HG02588 (cell line): ENCODE data around the gene ADAMTS12.

Source experiments
- ATAC-seq: cut with Tn5 transposase; IDR thresholded peaks from one replicate; pipeline ENCODE4 v1.9.1; 2021; ENCODE audit warnings: mild to moderate bottlenecking, moderate library complexity; ENCODE audit not compliant: unreplicated experiment

The ADAMTS12 gene

GRCh38 chr5:33807771-33808170 lies 84.0 kb downstream of the ADAMTS12 start:
- no peak for ATAC-seq

DNA sequence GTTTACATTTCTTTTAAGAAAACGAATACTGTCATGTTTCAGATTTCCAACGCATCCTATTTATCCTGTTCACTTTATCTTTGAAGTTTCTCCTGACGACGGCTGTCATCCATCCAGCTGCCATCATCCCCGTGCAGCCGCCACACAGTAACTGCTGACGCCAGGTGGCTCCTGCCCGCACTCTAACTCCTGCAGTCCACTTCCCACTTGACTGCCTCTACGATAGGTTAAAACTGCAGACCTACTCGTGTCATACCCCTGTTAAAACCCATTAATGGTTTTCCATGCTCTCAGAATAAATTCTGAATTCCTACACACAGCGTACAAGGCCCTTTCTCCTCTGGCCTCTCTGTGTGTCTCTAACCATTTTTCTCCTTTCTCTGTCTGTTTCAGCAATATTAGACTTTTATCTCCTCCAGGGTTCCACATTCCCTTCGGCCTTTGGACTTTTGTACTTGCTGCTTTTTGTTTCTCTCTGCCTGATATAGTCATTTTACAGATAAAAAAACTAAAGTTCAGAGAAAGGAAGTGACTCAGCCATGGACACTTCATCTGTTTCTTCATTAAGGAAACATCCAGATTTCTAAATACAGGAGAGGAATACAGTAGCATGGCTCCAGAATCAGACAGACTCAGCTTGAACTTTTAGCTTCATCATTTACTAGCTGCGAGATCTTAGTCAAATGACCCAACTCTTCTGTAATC lies 84.9 kb downstream of the ADAMTS12 start:
- ATAC-seq = no peak

DNA sequence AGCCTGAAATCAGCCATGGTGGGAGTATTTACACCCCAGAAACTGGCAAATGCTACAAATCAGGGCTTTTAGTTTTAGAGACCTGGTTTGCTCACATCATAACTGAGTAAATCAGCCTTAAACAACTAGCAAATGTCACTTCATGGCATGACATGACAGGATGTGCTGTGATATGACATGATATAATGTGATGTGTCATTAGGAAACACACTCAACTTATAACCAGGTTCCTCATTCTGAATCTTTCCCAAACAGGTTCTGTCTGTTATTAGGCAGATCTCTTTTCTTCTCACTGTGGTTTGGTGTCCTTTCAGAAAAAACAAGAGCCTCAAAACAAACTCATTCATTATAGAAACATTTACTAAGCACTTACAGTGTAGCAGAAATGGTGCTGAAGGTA lies 90.5 kb downstream of the ADAMTS12 start:
- ATAC-seq = no peak

GRCh38 chr5:33800241-33800950 lies 91.4 kb downstream of the ADAMTS12 start:
- no peak for ATAC-seq

GRCh38 chr5:33795496-33795895 lies 96.3 kb downstream of the ADAMTS12 start:
- no peak for ATAC-seq

- ATAC-seq = no peak
These were observed 97.1 kb downstream of the ADAMTS12 start for GRCh38 chr5:33794550-33795181.

- no peak for ATAC-seq
These were observed 97.8 kb downstream of the ADAMTS12 start for GRCh38 chr5:33793836-33794549.

DNA sequence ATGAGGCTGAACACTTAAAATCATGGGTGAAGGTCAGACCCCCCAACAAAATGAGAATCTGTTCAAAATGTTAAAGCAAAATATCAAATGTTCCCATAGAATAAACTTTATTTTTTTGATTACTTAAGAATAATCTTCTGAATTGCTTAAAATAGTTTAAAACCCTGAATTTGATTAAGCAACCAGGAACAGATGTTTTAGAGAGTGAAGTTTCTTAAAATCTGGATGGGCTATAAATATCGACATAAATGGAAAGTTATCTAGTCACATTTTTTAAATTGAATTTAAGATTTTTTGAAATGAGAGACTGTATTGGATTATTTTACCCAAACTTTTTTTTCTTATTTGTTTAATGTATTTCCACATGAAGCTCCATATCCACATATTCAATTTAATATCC lies 98.5 kb downstream of the ADAMTS12 start:
- ATAC-seq = no peak

GRCh38 chr5:33792559-33792958 lies 99.2 kb downstream of the ADAMTS12 start:
- no peak for ATAC-seq

- ATAC-seq = no peak
These were observed 102.2 kb downstream of the ADAMTS12 start for GRCh38 chr5:33789567-33789957.

DNA sequence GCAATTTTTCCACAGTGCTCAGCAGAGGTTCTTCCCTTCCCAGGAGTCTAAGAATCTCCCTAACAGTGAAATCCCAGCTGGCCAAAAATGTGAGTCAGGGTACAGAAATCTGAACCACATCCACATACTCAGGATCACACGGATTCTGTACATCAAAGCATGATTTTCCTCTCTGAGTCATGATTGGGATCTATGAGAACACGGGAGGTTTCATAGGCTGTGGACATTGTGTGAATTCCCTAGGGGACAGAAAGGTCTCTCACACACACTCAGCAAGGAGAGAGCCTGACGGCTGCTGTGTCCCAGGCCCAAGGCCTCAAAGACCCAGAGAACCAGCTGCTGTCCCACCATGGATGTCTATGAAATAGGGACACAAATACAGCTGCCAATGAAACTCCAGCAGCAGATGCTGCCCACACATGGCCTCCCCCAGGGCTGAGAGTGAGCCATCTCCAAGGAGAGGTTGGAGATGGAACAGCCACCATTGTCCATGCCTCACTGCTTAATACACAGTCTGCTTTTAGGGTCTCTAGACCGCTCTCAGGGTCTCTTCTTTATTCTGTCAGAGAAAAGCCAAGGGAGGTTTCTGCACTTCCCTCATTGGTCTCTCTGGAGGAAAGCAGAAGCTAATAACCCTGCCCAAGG lies 102.7 kb downstream of the ADAMTS12 start:
- ATAC-seq = no peak

GRCh38 chr5:33785571-33785970 lies 106.2 kb downstream of the ADAMTS12 start:
- ATAC-seq = no peak

DNA sequence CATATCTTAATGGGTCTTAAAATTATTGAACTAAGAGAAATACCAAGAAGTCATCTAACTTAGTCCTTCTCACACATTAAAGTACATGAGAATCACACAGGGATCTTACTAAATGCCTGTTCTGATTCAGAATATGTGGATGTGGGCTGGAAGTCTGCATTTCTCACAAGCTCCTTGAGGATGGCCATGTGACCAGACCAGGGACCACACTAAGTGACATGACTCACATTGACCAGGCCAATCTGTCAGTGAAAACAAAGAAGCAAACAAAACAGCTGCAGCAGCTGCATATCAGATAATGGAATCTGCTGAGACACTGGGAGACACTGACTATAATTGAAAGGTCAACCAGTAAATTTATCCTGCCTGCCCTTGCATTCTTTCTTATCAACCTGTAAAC lies 110.5 kb downstream of the ADAMTS12 start:
- ATAC-seq = no peak

- no peak for ATAC-seq
These were observed 115.6 kb downstream of the ADAMTS12 start for GRCh38 chr5:33776151-33776660.

- no peak for ATAC-seq
These were observed 117.4 kb downstream of the ADAMTS12 start for GRCh38 chr5:33774341-33774740.

DNA sequence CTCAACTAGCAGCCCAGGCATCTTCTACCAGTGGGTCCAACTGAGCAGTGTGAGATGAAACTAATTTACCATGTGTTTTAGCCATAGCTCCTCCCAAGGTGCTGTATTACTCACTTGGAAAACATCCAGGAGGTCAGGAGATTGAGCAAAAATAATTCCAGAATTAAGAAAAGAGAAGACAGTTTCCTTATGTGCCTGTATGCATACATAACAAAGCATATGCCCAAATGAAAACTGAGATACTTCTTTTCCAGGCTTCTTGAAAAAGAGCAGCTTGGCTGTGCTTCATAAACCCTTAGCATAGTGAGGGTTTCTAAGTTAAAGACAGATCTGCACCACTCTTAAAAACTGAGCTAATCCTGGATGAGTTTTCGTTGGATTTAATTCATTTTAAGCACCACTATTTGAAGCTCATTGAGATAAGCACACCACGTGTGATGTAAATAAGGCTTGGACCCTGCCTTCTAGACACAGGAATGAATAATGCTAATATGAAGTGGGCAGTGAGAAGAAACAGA lies 119.4 kb downstream of the ADAMTS12 start:
- ATAC-seq = no peak

GRCh38 chr5:33769968-33770367 lies 121.8 kb downstream of the ADAMTS12 start:
- ATAC-seq = no peak

DNA sequence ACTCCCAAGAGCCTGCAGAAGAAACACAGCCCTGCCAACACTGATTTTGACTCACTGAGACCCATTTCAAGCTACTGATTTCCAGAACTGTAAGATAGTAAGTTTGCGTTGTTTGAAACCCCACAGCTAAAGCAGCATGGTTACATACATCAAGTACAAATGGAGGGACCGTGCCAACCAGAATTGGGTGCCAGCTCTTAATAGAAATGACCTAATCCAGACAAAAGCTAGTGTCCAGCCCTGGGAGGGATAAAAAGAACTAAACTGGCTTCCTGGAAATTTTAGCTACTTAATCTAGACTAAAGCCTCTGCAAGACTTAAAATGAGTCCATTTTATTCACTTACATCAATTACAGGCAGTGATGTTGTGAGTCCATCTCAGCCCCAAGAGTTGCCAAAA lies 122.6 kb downstream of the ADAMTS12 start:
- no peak for ATAC-seq

DNA sequence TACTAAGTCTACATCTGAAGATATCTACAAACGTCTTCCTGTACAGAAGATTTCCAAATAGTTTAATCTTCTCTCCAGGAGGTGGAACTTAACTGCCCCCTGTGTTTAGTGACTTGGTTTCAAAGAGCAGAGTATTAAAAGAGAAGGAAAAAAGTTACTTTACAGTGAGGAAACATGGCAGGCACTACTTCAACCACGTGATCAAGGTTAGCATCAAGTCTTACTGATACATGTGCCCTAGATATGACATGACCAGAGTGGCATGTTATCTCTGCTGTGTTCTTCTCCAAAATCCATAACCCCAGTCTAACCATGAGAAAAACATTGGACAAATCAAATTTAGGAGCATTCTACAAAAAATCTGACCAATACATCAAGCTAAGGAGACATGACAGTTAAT lies 125.8 kb downstream of the ADAMTS12 start:
- no peak for ATAC-seq

DNA sequence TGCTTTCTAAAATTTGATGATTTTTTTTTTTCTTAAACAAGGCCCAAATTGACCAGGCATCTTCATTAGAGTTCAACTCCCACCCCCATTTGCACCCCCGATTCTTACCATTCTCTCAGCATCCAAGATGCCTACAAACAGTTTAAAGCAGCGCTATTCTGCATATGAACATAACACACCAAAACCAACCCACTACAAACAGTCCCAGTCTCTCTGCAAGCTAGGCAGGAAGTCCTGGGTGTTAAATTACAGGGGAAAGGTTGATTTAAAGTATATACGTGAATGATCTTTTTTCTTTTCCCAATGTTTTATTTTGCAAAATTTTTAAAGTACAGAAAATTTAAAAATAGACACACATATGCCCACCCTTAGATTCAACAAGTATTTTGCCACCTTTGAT lies 127.0 kb downstream of the ADAMTS12 start:
- no peak for ATAC-seq

GRCh38 chr5:33763435-33763834 lies 128.4 kb downstream of the ADAMTS12 start:
- ATAC-seq = no peak
